Hepatocyte (in vitro differentiated cells): Measurements from ENCODE around the gene RASSF7. TPM values are rescaled to one million over a fixed set of nuclear protein-coding genes. Genes with fewer than 3 reads are reported as not detected.

Experiments used
- DNase-seq: peaks from one replicate; pipeline ENCODE4 v3.0.0-alpha.2; 2016; ENCODE audit warnings: low spot score
- H2AFZ ChIP-seq: fragments of 200-600 bp; sonication (generic); 2 replicates; pipeline ENCODE4 v1.6.0; 2016; ENCODE audit warnings: antibody characterized with exemption, mild to moderate bottlenecking
- H3K27ac ChIP-seq: fragments of 200-600 bp; sonication (generic); 2 replicates; pipeline ENCODE4 v1.5.1; 2016; ENCODE audit warnings: mild to moderate bottlenecking
- H3K27me3 ChIP-seq: fragments of 200-600 bp; sonication (generic); 2 replicates; pipeline ENCODE4 v1.6.1; 2016
- H3K36me3 ChIP-seq: fragments of 200-600 bp; sonication (generic); replicated peaks from 2 replicates; pipeline ENCODE4 v1.5.1; 2016; ENCODE audit warnings: low read depth; ENCODE audit not compliant: insufficient read depth
- H3K4me1 ChIP-seq: fragments of 200-600 bp; sonication (generic); 2 replicates; pipeline ENCODE4 v1.5.1; 2016; ENCODE audit warnings: mild to moderate bottlenecking, moderate library complexity; ENCODE audit not compliant: insufficient read depth
- H3K4me2 ChIP-seq: fragments of 200-600 bp; sonication (generic); 2 replicates; pipeline ENCODE4 v1.6.0; 2016
- H3K4me3 ChIP-seq: fragments of 200-600 bp; sonication (generic); 2 replicates; pipeline ENCODE4 v1.5.1; 2016; ENCODE audit warnings: mild to moderate bottlenecking
- H3K79me2 ChIP-seq: fragments of 200-600 bp; sonication (generic); 2 replicates; pipeline ENCODE4 v1.6.0; 2017; ENCODE audit warnings: mild to moderate bottlenecking
- H3K9me2 ChIP-seq: fragments of 200-600 bp; sonication (generic); replicated peaks from 2 replicates; pipeline ENCODE4 v1.6.0; 2017; ENCODE audit warnings: mild to moderate bottlenecking; ENCODE audit not compliant: insufficient read depth
- H3K9me3 ChIP-seq: fragments of 200-600 bp; sonication (generic); 2 replicates; pipeline ENCODE4 v1.5.1; 2016; ENCODE audit warnings: low read depth, mild to moderate bottlenecking
- H4K20me1 ChIP-seq: fragments of 200-600 bp; sonication (generic); 2 replicates; pipeline ENCODE4 v1.6.0; 2016; ENCODE audit warnings: mild to moderate bottlenecking; ENCODE audit not compliant: insufficient read depth, poor library complexity, severe bottlenecking
- CTCF ChIP-seq: fragments of 200-600 bp; sonication (generic); IDR thresholded peaks from 2 replicates; pipeline ENCODE4 v1.5.1; 2016; ENCODE audit warnings: antibody characterized with exemption, mild to moderate bottlenecking; ENCODE audit not compliant: poor library complexity
- EZH2 ChIP-seq: fragments of 200-600 bp; sonication (generic); IDR thresholded peaks from 2 replicates; pipeline ENCODE4 v1.6.1; 2016; ENCODE audit warnings: antibody characterized with exemption, mild to moderate bottlenecking, borderline replicate concordance
- EZH2phosphoT487 ChIP-seq: fragments of 200-600 bp; sonication (generic); IDR thresholded peaks from one replicate; pipeline ENCODE4 v1.6.1; 2018; ENCODE audit warnings: antibody characterized with exemption, mild to moderate bottlenecking, low read depth, moderate library complexity; ENCODE audit not compliant: unreplicated experiment, severe bottlenecking
- WGBS: methylation state at CpG from one replicate; pipeline ENCODE4 v1.1.6; 2016; ENCODE audit warnings: low lambda C conversion rate; ENCODE audit errors: missing lambda C conversion rate; 5-methylcytosine and 5-hydroxymethylcytosine counted together
- polyA plus RNA-seq: library from polyadenylated mRNA; unstranded; fragments of >200 nt; fragmentation: Nextera tagmentation; extraction: Ambion mirVana; gene quantifications from 2 replicates; pipeline ENCODE4 v1.2.1, GENCODE V29; 2016
- total RNA-seq: library from RNA; depleted of rRNA; stranded (reverse); fragments of >200 nt; gene quantifications from 2 replicates; pipeline ENCODE4 v1.2.3, GENCODE V29; 2014

Gene RASSF7, protein sequence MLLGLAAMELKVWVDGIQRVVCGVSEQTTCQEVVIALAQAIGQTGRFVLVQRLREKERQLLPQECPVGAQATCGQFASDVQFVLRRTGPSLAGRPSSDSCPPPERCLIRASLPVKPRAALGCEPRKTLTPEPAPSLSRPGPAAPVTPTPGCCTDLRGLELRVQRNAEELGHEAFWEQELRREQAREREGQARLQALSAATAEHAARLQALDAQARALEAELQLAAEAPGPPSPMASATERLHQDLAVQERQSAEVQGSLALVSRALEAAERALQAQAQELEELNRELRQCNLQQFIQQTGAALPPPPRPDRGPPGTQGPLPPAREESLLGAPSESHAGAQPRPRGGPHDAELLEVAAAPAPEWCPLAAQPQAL
- total RNA-seq, result 47.6 and 75.8 TPM in 2 replicates
- polyA plus RNA-seq, result 104 and 130 TPM in 2 replicates

GRCh38 chr11:560305-561147 is at the start of gene RASSF7, which contains the start of gene LMNTD2:
RASSF7 (plus strand) TSS chr11:560970; CDS start chr11:561769, 799 bp downstream.
LMNTD2 (minus strand) TSS chr11:560738; CDS start chr11:560716, 22 bp downstream.
- Histone ChIP-seq H3K4me1 (peaks cover 28% of the 10 kb centered on the region), H3K9me3 (no peaks in the 10 kb centered on the region), H4K20me1 (no peaks in the 10 kb centered on the region), H3K9me2 (no peaks in the 10 kb centered on the region), H2AFZ (peak within 1 kb of the TSS; percentile 60), H3K27me3 (peaks cover 23% of the 10 kb centered on the region), H3K27ac (peak within 1 kb of the TSS; percentile 96), H3K4me3 (peak within 1 kb of the TSS; percentile 69), H3K79me2 (peaks cover 17% of the 10 kb centered on the region), H3K36me3 (no peaks in the 10 kb centered on the region), H3K4me2 (peak within 1 kb of the TSS; percentile 97)
- no peak for TF ChIP-seq EZH2phosphoT487
- no peak for TF ChIP-seq EZH2
- no peak for TF ChIP-seq CTCF
- DNase-seq, result peak; percentile 98
- WGBS, result 2% methylated on average over 38 of the region's 95 CpGs

GRCh38 chr11:512761-513595 is 47.8 kb upstream of the RASSF7 start:
- DNase-seq, result no peak
- WGBS, result 95% methylated on average over 29 of the region's 29 CpGs
- Histone ChIP-seq H3K4me1 (no peaks in the 10 kb centered on the region), H3K27ac (no peak overlapping the region), H4K20me1 (no peaks in the 10 kb centered on the region), H3K9me2 (no peaks in the 10 kb centered on the region), H3K9me3 (no peaks in the 10 kb centered on the region), H2AFZ (no peak overlapping the region), H3K27me3 (no peaks in the 10 kb centered on the region), H3K36me3 (no peaks in the 10 kb centered on the region), H3K4me3 (no peak overlapping the region), H3K4me2 (no peak overlapping the region), H3K79me2 (peaks cover 11% of the 10 kb centered on the region)
- no peak for TF ChIP-seq EZH2phosphoT487
- TF ChIP-seq EZH2, result no peak

DNA sequence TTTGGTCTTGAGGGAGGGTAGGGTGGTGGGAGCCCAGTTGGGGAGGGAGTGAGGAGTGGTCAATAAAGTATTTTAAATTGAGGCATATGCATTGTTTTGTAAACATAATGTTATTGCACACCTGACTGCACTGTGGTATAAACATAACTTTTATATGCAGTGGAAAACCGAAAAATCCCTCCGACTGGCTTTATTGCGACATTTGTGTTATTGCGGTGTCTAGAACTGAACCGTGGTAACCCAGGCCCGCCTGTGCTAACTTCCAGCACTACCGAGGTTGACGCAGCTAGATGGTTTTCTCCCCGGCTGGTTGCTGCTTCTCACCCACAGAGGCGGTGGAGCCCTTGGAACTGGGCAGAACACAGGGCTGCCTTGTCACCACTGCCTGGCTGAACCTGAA is 46.2 kb upstream of the RASSF7 start:
- H2AFZ ChIP-seq, result no peak overlapping the region
- no peaks in the 10 kb centered on the region for H3K27me3 ChIP-seq
- no peaks in the 10 kb centered on the region for H3K9me3 ChIP-seq
- H3K79me2 ChIP-seq, result peaks cover 4% of the 10 kb centered on the region
- no peaks in the 10 kb centered on the region for H3K9me2 ChIP-seq
- TF ChIP-seq EZH2phosphoT487 (no peak), EZH2 (no peak), CTCF (no peak)
- H3K4me1 ChIP-seq, result no peaks in the 10 kb centered on the region
- no peaks in the 10 kb centered on the region for H3K36me3 ChIP-seq
- no peak for DNase-seq
- H4K20me1 ChIP-seq, result no peaks in the 10 kb centered on the region
- WGBS, result 97% methylated on average over 10 of the region's 10 CpGs
- no peak overlapping the region for H3K27ac ChIP-seq
- H3K4me2 ChIP-seq, result no peak overlapping the region
- no peak overlapping the region for H3K4me3 ChIP-seq
